ENCODE measurements around the gene TSPAN5. TPM values are rescaled to one million over a fixed set of nuclear protein-coding genes. Genes with fewer than 3 reads are reported as not detected.

Gene TSPAN5
- total RNA-seq, 1 experiment from 2014 or later, result 18.4 TPM

DNA sequence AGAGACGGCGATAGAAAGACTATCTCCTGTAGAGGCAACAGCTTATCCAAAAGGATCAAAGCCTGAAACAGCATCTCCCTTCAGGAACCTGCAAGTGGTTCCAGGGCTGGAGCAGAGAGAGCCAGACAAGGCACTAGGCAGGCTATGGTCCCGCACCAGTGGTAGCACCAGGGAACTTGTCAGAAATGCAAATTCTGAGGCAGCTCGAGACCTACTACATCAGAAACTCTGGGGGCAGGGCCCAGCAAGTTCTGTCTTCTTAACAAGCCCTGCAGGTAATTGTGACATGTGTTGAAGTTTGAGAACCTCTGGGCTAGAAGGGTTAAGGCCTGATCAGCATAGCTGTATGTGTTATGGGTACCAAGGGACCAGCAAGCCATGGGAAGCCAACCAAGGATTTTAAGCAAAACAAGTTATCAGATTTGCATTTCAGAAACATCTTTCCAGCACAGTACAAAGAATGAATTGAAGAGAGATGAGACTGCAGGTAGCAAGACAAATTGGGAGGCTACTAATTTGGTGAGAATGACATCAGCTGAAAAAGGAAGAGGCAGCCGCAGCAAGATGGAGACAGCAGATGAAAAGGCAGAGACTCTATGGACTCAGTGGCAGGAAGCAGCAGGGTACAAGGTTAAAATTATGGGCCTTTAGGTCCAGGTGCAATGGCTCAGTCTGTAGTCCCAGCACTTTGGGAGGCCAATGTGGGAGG, 139.7 kb downstream of the TSPAN5 start:
- no peak for DNase-seq (ENCODE audit: low spot score)

DNA sequence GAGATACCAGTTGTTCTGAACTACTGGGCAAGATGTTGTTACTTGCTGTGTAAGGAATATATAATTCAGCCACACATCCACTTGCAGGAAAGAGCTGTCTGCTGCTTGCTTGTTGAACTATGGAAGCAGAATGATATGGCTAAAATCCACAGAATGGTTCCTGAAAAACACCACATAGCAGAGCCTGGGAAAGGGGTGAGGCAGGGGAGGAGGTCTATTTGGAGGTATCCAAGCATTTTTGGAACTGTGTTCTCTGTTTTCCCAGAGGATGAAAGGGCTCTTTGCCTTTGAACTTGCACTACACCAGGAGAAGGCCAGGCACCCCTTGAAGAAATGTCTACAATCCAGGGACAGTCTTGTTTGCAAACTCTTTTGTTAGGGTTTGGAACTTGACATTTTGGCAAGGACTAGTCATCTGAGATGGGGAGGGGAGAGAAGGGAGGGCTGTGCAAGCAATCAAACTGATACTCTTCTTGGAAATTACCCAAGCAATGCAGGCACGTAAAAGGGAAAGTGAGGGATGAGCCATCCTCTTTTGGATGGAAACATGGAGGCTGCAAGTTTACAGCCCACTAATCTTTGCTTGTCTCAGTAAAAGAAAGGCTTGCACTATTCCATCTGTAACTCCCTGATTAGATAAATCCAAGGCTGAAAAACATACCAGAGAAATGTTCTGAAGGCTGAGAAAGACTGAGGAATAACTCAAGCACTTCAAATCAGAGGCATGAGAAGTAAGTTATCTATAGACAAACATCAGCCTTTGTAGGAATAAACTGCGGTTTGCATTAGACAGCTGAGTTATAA, 141.0 kb downstream of the TSPAN5 start:
- no peak for DNase-seq (ENCODE audit: low spot score)

DNA sequence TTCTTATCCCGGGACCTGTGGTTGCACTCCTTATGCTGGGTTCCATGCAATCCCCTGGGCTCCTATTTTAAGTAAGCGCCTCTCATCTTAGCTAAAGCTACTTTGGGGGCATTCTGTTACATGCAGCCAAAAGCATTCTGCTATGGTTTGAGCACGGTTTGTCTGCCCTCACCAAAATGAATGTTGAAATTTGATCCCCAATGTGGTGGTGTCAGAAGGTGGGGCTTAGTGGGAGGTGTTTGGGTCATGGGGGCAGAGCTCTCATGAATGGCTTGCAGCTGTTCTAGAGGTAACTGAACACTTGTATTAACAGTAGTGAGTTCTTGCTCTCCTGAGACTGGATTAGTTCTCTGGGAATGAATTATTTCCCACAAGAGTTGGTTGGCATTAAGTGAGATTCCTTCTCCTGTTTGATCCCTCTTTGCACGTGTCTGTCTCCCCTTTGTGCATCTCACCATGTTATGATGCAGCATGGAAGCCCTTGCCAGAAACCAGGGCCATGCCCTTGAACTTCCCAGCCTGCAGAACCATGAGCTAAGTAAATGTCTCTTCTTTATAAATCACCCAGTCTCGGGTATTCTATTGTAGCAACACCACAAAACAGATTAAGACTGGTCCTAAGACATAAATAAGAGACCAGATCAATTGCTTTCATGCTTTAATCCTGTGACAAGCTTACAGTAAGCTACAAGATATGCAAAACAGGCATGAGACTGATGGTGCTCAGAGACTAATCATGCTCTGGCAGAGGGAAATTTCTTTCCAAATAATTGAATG, 141.8 kb downstream of the TSPAN5 start:
- no peak for DNase-seq (ENCODE audit: low spot score)

DNA sequence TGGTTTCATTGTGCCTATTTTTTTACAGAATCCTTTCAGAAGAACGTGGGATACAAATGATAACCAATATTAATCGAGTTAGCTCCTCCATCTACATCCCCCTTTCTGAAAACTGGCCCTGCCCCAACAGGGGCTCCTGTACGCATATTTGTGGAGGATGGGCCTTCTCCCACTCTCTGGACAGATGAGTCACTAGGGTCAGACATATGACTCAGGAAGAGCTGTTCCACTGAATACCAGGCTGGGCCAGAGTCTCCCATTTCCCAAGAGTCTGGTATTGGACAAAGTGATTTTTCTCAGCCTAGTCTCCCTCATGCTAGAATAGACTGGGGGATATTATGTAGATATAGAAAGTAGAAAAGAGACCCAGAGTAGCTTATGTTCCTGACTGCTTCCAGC, 142.4 kb downstream of the TSPAN5 start:
- DNase-seq (ENCODE audit: low spot score), result peak; percentile 71

DNA sequence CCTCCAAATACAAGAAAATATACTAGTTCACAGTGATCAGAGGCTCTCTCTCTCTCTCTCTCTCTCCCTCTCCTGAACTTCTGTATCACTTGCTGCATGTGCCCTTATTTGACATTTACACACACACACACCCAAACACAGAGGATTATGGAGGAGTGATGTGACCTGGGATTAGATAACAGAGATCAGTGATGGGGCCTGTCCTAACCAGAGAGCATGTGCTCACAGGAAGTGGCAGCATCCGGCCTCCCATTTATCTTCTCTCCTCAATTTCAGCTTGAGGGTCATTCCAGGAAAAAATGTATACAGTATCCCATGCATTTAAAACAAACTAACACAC, 143.0 kb downstream of the TSPAN5 start:
- peak; percentile 55 for DNase-seq (ENCODE audit: low spot score)

DNA sequence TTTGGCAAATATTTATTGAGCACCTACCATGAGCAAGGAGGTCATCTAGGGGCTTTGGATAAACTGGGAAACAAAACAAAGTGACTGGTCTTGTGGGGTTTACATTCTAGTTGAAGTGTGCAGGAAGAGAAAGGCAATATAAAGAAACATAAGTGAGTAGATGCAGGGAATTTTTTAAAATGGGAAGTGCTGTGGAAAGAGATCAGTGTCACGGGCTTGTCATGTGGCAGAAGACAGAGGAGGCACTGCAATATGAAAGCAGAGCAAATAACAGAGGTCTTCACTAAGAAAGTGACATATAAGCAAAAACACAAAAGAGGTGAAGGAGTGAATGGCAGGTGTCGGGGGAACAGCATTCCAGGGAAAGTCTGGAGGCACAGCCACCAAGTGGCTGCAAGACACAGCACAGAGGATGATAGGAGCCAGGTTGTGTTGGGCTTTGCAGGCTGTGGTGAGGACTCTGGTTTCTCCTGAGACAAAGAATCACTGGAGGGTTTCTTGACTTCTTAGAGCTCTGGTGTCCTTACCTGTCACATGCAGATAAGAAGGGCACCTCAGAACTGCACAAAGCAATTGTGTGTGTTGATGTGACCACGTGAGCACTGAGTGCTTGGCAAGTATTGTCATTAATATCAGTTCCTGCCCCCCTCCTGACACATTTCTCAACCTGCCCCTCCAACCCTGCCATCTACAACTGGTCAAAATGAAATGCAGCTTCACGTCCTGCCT, 143.5 kb downstream of the TSPAN5 start:
- DNase-seq (ENCODE audit: low spot score), result no peak

DNA sequence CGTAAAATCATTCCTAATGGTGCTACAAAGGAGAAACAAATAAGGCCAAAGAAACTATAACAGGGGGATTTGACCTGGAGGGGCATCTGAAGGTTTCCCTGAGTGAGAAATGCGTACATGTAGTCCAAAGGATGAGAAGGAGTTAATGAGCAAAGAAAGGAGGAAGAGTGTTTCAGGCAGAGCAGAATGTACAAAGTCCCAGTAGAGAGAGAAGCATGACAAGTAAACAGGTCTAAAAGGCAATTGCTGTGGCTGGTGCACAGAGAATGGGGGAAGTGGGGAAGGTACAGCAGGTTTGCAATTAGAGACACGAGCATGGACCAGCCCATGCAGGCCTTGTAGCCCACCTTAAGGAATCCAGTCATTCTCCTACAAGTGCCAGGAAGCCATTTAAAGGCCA, 145.5 kb downstream of the TSPAN5 start:
- DNase-seq (ENCODE audit: low spot score), result no peak

DNA sequence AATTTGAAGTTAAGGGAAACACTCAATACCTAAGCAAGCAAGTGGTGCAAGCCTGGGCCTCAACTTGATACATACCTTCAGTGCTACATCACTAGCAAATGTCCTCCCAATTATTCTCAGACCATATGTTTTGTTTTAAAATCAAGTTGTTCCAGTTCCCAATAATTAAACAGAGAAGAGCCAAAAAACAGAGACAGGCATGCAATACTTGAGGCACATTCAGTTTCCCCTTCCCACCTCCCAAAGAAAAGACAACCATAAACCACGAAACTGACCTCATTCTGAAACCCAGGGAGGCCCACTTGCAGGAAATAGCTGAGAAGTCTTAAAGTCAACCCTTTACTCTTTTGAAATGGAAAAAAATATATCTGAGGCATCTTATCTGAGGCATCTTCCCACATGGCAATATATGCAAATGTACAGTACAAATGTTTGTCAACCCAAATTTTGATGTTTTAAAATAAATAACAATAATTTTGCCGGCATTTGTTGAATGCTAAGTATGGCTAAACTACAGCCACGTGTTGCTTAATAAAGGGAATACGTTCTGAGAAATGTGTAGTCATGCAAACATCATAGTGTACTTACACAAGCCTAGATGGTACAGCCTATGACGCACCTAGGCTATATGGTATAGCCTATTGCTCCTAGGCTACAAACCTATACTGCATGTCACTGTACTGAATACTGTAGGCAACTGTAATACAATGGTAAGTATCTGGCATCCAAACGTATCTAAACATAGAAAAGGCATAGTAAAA, 147.5 kb downstream of the TSPAN5 start:
- no peak for DNase-seq (ENCODE audit: low spot score)

DNA sequence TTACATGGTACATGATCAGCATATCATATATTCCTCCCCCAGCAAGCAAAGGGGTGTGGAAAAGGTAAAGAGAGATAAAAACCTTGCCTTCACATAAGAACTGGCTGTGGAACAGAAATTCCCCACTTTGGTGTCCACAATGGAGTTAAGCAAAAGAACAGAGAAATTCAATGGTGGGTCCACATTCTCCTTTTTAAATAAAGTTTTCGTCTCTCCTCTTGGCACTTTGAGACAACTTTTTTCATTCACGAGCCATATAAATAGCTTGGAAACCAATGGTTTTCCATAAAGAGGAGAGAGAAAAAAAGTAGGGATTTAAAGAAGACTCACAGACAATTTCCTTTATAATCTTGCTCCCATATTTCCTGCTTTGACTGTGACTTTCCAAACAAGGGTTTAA, 148.1 kb downstream of the TSPAN5 start:
- no peak for DNase-seq (ENCODE audit: low spot score)

DNA sequence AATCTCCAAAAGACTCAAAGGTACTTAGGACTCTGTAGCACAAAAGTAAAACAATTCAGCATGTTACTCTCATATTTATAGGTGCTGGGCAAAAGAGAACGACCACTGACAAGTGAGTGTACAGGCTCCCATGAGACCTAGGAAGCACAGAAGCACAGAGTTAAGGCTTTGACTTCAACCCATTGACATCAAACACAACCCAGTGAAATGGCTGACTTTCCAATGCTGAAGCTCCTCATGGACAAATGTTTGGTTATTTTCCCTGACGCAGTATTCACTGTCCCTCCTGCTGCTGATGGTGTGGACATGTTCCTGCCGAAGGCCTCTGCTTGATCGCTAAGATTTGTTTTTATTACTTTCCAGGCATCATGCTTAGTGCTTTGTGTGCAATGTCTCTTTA, 148.7 kb downstream of the TSPAN5 start:
- DNase-seq (ENCODE audit: low spot score), result no peak

DNA sequence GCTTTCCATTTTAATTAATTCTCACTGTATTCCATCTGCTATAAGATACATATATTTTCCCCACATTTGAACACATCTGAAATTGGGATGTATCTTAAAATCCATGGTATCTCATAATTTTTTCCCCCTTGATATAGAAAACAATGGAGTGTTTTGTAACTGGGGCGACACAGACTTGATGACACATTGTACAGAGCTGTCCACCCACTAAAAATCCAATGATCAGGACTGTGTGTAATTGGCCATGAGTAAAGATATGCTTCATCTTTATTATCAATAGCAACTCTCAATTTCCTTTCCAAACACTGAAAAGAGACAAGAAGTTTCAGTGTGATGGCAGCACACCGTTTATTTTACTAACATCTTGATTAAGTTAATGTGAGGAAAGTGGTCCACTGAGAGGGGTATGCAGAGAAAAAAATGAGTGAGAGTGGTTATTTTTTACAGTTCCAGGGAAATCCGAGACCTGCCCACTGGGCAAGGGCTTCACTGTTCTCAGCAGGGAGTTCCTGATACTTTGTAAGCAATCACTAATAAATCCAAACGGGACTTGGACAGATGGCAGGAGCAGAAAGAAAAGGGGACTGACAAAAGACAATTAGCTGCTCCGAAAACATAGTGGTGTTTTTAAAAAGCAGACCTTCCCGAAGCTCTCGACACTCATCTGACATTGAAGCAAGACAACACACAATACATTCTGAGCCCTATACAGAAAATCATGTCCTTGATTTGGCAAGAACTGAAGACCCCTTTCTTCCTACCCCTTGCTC, 149.4 kb downstream of the TSPAN5 start:
- DNase-seq (ENCODE audit: low spot score), result no peak

DNA sequence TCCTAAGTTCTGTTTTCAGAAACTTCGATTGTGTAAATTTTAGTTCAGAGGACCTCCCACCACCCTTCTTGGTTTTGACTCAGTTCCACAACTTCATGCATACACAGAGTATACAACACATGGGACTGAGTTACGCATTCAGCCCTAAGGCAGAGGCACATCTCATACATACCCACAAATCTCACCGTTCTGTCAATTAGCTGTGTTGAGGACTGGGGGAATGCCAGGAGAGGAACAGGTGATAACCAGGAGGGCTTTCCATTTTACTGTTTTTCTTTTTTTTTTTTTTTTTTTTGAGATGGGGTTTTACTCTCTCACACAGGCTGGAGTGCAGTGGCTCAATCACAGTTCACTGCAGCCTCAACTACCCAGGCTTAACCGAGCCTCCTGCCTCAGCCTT, 150.2 kb downstream of the TSPAN5 start:
- no peak for DNase-seq (ENCODE audit: low spot score)

DNA sequence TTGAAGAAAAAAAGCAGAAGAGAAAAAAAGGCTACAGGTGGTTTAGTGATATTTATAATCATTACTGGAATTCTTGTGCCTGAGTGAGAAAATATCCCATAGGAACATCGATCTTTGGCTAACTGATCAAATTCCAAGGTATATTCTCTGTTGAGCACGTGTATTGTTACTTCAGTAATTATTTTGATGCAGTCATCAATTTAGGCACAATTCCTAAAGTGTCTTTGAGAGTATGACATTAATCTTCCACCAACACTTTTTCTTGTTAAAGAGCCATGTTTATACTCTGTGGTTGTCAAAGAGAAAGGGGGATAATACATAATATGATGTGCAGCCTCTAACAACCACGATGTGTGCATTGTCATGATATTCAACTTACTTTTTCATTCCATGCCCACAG, 151.1 kb downstream of the TSPAN5 start:
- DNase-seq (ENCODE audit: low spot score), result no peak

DNA sequence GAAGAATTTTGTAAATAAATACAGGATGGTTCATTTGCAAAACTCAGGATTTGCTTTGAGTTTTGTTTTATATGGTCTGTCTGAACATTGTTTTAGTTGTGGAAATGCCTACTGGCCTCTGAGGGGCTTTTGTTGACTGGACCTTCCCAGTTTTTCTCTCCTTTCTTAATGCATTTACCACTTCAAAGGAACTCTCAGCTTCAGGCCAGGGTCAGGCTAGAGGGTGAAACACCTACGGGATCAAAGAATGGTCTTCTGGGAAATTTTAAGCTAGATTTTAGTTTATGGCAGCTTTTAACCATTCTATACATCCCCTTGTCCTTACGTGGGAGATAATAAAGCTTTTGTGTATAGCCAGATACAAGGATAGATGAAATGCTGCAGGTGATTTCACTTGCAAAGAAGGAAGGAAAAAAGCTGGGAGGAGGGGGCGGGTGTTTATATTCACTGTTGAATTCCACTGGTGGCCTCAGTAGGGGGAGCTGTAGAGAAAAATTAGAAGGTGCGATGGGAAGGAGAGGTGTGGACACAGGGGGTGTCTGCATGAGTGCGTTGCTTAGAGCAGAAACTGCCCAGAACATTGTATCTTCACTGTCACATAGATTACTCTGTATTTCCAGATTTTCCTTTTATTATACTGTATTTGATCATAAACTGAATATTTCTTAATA, 151.8 kb downstream of the TSPAN5 start:
- DNase-seq (ENCODE audit: low spot score), result no peak

DNA sequence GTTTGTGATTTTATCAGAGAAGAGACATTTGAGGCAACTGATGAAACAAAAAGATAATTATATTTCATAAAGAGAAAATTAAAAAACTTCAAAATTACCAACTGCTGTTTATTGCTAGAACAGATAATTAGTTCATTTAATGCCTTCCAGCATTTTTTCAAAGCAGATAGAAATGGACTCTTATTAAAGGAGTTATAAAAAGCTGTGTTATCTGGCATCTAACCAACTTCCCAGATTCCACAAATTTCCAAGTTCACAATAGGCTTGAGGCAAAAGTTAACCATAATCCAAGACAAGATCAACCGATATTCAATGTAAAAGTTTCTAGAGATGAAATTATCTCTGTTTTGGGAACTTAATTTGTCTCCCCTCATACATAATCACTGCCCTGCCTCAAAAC, 152.4 kb downstream of the TSPAN5 start:
- DNase-seq (ENCODE audit: low spot score), result no peak

DNA sequence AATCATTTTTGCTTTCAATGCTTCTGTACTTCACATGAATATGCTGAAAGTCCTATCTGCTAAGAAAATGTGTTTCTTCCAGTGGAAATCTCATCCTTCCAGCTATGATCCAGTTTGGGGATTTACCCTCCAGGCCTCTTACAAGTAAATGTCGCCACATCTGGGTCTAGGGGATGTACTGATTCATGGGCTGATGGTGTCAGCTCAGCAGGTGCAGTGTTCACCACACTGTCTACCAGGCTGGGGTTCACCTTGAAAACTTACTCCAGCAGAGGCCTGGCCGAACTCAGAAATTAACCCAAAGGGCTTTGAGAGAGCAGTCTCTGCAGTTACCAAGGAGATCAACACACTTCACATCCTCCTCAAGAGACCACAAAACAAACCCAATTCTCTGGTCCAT, 154.3 kb downstream of the TSPAN5 start:
- no peak for DNase-seq (ENCODE audit: low spot score)

DNA sequence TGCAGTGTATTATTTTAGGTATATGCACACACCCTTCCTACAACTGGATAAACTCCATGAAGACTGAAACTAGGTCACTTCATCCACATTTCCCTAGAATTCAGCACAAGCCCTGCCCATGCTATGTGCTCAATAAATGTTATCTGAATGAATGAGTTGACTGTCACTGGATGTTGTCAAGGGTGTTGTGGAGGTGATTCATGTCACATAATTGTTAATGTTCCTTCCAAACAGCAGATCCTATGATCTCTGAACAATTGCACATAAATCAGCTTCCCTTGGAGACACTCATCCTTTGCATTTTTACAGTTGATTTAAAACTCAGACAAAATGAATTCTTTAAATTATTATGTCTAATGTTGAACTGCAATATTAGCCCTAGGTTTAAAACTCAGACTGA, 154.7 kb downstream of the TSPAN5 start:
- no peak for DNase-seq (ENCODE audit: low spot score)

DNA sequence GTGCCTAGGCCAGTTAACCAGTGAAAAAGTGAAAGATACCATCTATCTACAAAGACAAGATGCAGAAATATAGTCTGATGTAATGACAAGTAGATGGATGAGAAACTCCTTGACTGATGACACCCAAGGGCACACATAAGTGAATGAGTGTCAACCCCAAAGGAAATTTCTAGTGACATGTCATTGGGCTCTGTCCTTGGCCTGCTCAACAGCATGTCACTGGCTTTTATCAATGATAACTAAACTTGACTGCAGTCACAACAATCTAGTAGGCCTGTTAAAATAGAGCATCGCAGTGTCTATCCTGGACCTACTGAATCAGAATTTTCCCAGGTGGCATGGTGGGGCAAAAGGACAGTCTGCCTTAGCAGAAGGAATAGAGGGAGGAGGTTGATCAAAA, 155.8 kb downstream of the TSPAN5 start:
- no peak for DNase-seq (ENCODE audit: low spot score)

DNA sequence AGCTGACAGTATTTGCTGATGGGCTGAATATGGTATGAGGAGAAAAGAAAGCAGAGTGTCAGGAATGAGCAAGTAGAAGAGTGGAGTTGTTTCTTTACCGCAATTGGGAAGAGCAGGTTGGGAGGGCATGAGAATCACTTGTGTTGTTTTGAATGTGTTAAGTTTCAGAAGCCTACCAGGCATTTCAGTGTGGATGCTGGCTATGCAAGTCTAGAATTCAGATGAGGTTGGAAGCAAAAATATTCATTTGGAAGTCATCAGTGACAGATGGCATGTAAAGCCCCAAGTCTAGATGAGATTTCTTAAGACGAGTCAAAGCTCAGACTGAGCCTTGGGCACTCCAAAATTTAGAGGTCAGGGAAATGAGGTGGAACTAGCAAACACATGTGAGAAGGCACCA, 156.4 kb downstream of the TSPAN5 start:
- no peak for DNase-seq (ENCODE audit: low spot score)

DNA sequence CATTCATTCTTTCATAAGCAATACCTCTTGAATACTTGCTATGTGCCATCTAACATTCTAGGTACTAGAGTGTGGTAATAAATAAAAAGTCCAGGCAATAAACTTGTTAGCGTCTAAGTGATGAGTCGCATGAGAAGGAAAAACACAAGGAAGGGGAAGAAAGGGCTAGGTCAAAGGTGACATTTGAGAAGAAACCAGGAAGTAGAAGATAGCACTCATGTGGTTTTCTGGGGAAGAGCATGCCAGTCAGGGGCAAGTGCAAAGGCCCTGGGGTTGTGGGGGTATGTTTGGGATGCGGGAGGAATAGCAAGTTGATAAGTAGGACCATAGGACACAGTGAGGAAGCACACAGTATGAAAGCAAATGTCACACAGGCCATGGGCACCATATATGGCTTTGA, 157.0 kb downstream of the TSPAN5 start:
- DNase-seq (ENCODE audit: low spot score), result no peak
